HG02870 (cell line): ENCODE results near the gene RPH3AL.
"Not testable (repeated sequence)": the region's sequence is repeated elsewhere in the genome, so short reads cannot be mapped to it uniquely, and the experiment has no call there.

Experiments
- ATAC-seq: cut with Tn5 transposase; IDR thresholded peaks from one replicate; pipeline ENCODE4 v1.9.1; 2021; ENCODE audit warnings: mild to moderate bottlenecking, moderate library complexity; ENCODE audit not compliant: unreplicated experiment

RPH3AL gene

DNA sequence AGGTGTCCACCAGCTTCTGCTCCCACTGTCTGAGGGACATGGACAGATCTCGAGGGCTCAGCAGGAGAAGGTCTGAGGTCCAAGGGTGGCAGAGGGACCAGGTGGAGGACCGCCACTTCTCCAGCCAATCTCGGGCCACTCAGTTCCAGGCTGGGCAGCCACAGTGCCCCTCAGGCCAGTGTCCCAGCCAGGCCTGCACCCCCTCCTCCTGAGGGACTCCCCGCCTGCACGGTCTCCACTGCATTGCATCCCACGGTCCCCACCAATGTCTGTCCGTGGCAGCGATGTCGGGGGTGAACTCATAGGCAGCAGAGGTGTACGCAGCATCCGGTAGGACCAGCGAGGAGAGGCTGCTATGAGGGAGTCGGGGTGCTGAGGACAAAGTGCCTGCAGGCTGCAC, 107.0 kb downstream of the RPH3AL start:
- no peak for ATAC-seq

DNA sequence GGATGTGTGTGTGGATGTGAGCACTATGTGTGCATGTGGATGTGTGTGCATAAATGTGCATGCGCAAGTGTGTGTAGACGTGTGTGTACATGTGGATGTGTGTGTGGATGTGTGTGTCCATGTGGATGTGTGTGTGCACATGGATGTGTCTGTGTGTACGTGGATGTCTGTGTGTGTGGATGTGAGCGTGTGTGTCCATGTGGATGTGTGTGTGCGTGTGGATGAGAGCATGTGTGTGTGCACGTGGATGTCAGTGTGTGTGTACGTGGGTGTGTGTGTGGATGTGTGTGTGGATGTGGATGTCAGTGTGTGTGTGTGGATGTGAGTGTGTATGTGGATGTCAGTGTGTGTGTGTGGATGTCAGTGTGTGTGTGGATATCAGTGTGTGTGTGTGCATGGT, 107.6 kb downstream of the RPH3AL start:
- ATAC-seq, result no peak

DNA sequence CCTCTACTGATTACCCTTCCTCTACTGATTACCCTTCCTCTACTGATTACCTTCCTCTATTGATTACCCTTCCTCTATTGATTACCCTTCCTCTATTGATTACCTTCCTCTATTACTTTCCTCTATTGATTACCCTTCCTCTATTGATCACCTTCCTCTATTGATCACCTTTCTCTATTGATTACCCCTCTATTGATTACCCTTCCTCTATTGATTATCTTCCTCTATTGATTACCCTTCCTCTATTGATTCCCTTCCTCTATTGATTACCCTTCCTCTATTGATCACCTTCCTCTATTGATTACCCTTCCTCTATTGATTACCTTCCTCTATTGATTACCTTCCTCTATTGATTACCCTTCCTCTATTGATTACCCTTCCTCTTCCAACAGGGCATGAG, 108.7 kb downstream of the RPH3AL start:
- not testable (repeated sequence) for ATAC-seq

DNA sequence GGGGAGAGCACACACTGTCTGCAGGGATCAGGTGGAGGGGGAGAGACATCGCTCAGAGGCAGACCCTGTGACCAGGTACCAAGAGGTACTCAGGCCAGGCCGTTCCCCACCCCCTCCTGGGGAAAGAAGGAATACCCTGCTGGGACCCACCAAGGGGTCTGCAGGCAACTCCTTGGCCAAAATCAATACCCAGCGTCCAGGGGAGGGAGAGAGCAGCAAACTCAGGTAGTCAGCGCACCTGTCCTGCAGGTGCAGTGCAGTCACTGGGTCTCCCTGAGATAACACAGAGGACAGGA, 113.7 kb downstream of the RPH3AL start:
- no peak for ATAC-seq

DNA sequence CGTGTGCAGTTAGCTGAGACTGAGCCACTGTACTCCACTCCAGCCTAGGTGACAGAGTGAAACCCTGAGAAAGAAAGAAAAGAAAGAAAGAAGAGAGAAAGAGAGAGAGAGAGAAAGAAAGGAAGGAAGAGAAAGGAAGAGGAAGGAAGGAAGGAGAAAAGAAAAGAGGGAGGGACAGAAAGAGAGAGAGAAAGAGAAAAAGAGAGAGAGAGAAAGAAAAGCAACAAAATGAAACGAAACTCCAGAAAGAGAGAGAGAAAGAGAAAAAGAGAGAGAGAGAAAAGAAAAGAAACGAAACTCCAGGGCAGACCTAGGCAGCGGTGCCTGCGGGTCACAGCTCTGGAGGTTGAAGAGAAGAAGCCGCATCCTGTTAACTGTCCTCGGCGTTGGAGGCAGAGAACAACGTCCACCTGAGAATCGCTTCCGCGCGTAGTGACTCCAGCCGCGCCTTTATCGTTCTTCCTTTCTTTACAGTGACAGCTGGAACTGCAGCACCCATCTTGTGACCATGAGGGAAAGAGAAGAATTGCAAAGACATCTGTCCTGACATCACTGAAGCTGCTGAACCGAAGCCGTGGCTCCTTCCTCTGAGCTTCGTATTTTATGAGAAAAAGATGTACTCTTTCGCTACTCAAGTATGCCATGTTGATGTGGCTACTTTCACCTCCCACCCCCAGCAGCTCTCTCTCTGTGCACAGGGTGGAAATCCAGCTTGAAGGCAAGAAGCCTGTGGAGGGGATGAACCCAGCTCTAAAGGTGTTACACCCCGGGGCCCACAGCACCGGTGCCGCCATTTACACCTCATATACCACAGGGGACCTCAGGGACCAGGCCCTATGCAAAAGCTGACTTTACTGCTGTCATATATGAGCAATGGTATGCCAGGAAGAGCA, 114.3 kb downstream of the RPH3AL start:
- ATAC-seq, result no peak

DNA sequence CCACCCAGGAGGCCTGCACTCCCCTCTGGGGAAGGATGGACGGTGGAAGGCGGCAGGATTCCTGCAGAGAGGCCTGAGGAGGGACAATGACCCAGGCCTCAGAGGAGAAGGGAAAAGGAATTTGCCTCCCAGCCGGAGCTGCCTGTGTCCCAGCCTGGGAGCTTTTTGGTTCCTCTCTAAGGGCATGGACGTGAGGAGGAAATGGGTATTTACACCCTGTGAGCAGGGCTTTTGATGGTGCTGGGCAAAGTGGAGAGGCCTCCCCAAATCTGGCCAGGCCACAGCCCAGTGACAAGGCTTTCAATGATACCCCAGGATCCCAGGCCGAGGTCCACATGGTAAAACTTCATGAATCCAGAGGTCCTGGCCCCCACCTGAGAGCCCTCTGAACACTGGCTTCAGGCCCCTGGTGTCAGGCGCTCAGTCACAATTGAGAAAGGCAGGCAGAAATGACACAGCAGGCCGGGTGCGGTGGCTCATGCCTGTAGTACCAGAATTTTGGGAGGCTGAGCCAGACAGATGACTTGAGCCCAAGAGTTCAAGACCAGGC, 115.1 kb downstream of the RPH3AL start:
- ATAC-seq, result no peak

DNA sequence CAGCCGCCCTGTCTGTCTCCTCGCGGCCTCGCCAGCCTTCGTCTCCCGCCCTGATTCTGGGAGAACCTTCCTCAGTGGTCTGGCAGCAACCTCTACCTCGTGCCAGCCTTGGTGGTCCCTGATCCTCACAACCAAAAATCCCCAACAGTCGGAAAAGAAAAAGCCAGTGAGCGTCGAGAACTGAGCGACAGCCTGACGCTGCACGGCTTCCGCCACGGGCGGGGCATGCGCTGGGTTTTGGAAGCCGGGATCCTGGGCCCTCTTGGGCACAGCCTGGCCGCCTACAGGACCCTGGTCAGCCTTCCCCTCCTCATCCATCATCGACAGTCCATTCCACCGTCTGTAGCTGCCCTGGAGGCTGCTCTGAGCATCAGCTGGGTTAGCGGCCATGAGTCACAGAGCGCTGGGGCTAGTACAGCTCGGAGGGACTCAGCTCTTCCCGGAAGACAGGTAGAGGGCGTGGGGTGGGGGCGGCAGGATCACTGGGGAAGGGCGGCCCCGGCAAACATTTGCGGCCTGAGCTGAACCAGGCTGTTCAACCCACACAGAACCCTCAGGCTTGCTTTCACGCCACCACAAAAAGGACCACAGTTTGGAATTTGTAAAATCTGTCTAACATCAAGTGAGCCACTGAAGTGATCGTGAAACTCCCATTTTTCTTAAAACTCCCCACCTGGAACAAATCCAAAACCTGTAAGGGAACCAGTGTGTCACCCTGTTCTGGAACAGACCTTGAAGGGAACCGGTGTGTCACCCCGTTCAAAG, 115.8 kb downstream of the RPH3AL start:
- ATAC-seq, result no peak

DNA sequence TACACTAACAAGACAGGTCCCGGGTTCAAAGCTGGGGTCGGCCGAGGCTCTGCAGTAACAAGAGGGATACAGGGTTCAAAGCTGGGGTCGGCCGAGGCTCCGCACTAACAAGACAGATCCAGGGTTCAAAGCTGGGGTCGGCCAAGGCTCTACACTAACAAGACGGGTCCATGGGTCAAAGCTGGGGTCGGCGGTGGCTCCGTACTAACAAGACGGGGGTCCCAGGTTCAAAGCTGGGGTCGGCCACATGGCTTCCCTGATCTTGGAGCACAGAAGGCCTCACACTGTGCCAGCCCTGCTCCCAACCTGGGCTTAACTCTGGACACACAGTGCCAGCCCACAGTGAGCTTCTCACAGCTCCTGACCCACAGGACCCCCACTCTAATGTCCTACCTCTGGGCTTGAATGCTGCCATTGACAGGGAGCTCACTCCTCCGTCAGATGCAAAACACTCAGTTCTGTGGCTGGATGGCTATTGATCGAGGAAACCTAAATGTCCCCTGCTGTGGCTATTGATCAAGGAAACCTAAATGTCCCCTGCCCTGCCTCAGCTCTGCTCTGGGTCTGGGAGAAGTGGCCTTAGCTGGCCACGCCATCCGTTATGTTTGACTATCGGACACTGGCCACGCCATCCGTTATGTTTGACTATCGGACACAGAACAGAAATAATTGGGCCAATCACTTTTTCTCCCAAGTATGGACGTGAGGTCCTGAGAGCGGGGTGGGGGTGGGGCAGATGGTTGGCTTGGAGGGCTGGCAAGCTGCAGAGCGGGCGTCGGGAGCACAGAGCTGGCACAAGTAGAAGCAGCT, 116.6 kb downstream of the RPH3AL start:
- ATAC-seq, result no peak

DNA sequence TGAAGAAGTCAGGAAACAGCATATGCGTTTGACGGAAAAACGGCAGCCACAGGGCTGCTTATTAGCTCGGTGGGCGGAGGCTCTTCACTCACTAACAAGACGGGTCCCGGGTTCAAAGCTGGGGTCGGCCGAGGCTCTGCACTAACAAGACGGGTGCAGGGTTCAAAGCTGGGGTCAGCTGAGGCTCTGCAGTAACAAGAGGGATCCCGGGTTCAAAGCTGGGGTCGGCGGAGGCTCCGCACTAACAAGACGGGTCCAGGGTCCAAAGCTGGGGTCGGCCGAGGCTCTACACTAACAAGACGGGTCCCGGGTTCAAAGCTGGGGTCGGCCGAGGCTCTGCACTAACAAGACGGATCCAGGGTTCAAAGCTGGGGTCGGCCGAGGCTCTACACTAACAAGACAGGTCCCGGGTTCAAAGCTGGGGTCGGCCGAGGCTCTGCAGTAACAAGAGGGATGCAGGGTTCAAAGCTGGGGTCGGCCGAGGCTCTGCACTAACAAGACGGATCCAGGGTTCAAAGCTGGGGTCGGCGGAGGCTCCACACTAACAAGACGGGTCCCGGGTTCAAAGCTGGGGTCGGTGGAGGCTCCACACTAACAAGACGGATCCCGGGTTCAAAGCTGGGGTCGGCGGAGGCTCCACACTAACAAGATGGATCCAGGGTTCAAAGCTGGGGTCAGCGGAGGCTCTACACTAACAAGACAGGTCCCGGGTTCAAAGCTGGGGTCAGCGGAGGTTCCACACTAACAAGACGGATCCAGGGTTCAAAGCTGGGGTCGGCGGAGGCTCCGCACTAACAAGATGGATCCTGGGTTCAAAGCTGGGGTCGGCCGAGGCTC, 117.4 kb downstream of the RPH3AL start:
- ATAC-seq, result not testable (repeated sequence)

DNA sequence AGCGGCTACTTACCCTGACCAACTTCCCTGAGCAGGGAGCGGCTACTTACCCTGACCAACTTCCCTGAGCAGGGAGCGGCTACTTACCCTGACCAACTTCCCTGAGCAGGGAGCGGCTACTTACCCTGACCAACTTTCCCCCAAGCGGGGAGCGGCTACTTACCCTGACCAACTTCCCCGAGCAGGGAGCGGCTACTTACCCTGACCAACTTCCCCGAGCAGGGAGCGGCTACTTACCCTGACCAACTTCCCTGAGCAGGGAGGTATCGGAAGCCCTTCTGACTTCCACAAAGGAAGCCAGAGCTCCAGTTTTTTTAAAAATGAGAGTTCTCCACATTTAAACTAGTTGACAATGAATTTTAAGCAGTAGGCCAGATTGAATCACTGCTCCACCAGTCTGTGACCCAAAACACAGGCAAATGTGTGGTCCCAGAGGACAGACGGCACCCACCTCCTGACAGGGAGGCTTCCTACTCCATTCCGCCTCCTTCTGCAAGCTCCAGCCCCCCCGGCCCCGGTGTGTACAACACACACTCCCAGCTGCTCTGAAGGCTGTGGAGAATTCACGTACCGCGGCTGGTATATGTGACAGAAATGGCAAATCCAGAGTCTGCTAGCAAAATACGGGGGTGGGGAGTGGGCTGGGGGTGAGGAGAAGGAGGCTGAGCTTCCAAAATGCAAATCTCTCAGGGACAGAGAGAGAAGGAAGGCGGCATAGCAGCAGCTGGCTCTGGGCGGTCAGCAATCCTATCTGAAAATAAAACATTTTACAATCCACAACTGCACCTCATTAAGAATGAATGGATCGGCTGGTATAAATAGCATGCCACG, 118.2 kb downstream of the RPH3AL start:
- ATAC-seq, result not testable (repeated sequence)

DNA sequence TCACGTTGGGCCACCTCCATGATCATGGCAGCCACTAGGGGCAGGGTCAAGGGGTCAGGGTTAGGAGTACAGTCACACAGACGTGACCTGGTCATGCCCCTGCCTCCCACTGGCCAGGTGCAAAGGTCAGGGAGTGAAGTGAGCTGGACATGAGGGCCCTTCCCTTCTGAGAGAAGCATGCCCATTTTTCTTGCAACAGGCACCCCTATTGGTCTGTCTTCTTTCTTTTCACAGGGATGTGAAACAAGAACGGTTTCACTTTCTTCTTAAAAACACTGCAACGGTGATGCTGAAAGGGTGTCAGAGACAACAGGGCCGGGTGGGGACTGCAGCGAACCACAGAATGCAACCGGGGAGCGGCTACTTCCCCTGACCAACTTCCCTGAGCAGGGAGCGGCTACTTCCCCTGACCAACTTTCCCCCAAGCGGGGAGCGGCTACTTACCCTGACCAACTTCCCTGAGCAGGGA, 119.1 kb downstream of the RPH3AL start:
- no peak for ATAC-seq

DNA sequence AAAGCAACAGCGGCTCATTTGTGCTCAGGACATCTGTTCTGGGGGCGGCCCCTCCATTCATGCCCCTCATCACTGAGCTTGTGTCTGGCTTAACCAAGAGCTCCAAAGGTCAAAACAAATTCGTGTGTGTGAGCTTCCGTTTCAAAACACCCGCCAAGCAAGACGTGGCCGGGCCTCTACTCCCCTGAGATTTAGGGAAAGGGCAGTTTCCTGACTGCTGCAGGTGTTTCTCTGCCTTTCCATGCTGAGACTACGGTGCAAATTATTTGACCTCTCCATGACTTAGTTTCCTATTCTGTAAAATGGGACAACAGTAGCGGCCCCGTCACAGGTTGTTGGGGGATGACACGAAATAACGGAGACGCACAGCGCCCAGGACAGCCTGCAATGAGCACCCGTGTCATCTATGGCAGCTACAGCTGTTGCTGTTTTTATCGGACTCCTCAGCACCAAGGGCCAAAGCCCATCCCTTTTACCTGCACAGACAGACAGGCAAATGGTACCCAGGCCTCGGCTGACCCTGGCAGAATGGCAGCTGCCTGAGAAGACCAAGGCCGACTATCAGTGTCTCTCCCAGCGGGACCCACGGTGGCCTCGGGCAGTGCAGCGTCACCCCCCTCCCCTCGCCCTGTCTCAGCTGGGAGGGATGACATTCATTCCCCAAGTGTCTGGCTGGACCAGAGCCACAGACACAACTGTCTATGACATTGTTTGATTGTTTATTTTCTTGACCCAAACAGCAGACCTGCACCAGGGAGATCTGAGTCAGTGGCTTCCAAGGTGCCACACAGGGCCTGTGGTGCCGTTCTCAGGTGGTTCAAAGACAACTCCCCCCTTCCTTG, 120.4 kb downstream of the RPH3AL start:
- no peak for ATAC-seq

DNA sequence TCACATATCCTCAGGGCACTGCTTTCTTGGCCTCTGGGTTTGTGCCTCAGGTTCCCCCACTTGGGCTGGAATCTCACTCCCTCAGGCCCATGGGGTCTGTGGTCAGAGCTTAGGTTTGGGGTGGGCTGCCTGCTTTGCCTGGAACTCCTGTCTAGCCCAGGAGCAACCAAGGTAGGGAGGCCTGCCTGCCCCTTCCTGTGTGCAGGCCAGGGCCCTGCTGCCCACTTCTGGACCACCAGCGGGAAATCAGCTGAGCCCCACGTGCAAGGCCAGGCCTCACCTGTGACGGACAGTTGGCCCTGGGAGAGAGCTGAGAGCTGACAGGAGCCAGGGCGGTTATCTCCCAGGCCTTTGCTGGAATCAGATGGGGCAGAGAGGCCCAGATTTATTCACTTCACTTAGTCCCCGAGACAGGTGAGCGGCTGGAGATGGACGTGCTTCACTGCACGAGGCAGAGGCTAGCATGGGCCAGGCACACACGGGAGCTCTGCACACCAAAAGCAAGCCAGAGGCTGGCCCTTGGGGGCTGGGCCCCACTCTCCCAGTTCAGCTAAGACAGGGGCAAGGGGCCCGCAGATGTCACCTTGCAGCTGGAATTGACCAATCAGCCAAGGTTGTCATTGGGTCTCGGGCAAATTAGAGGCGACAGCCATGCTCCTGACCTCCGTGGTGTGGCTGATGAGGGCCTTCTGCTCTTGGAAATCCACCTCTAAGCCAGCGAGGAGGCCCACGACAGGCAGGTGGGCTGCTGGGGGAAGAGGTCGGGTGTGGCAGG, 121.2 kb downstream of the RPH3AL start:
- no peak for ATAC-seq

DNA sequence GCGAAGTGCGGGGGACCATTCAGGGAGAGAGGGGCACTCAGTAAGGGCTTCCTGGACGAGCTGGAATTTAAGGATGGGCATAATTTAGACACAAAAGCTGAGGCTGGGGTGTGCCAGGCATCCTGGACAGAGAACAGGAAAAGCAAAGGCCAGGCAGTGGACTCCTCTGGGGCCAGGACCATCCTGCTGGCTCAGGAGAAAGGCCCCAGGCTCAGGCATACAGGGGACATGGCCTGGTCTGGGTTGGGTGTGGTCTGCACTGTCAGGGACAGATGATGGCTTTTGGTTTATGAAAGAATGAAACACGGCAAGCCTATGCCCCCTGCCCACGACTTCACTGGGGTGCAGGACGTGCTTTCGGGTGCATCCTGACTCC, 122.2 kb downstream of the RPH3AL start:
- no peak for ATAC-seq

DNA sequence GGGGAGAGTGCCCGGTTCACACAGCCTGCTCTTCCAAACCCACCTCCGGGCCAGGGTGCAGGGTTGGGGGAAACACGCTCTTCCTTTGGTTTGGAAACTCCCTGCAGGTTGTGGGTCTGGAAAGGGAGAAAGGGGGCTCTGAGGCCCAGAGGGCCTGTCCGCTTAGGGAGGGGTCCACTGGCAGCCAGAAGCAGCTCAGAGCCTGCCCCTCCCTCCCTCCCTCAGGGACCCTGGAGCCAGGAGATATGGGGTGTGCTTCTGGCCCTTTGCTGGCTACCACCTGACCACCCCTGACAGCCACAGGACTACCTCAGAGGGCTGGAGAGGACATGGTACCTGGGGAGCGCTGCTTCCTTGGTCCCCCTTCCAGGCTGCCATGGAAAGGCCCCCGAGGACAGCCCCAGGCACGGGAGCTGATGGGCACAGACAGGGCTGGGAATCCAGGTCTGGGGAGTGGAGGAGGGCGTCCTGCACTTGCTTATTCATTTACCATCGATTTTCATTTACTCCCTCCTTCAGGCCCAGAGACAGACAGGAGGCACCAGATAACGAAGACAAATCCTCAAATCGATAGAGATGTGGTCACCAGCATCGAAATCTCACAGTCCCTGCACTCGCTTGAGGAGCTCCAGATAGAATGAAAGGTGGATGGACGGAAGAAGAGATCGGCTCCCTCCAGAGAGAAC, 122.8 kb downstream of the RPH3AL start:
- ATAC-seq, result no peak

DNA sequence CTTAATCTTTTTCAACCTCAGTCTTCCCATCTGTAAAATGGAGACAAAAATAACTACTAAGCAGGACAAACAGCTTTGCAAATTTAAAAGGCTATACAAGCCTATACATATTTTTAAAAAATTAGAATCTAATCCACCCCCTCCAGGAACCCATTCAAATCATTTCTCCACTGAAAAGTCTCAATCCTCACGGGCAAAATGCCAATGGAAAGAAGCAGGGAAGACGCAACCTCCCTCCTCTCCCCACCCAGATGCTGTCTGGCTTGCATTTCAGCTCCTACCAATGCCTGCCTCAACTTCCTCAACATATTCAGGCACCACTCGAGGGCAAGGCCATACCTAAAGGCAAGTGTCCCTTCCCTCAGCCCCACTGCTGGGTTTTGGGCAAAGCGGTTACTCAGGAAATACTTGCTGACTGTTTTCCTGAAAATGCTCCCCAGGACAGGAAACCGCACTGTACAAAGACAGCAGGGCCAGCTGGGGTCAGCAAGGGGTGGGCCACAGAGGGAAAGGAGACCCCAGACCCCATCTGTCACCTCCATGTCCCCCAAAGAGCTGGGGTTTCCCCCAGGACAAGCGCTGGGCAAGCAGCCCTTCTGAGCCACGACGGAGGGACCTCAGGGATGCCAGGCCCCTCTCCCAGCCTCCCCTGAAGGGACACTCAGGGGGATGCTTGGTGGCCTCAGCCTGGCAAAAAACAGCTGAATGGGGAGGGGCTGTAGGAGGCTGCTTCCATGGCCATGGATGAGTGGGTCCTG, 123.5 kb downstream of the RPH3AL start:
- no peak for ATAC-seq
